Jurkat, Clone E6-1 (cell line): ENCODE measurements around the gene ATP6V0E1.
"Not testable (repeated sequence)": the region's sequence is repeated elsewhere in the genome, so short reads cannot be mapped to it uniquely, and the experiment has no call there.

Source experiments
- DNase-seq: peaks from one replicate; pipeline ENCODE4 v3.0.0-alpha.2; 2011; ENCODE audit warnings: low read depth, low spot score
- H3K4me3 ChIP-seq: 2 replicates; pipeline ENCODE4 v1.5.1; 2011; ENCODE audit warnings: mild to moderate bottlenecking, low read length, control low read depth, moderate library complexity

ATP6V0E1 gene

GRCh38 chr5:172990776-172991175 is 7.2 kb downstream of the ATP6V0E1 start:
- no peak for DNase-seq
- no peak overlapping the region for H3K4me3 ChIP-seq

GRCh38 chr5:172994405-172994804 is 10.8 kb downstream of the ATP6V0E1 start:
- H3K4me3 ChIP-seq = no peak overlapping the region
- no peak for DNase-seq

GRCh38 chr5:172999372-172999973 is 15.9 kb downstream of the ATP6V0E1 start:
- no peak for DNase-seq
- no peak overlapping the region for H3K4me3 ChIP-seq

- no peak overlapping the region for H3K4me3 ChIP-seq
- DNase-seq = no peak
Measured at GRCh38 chr5:172999974-173000373, 16.4 kb downstream of the ATP6V0E1 start.

GRCh38 chr5:173001229-173001841 is 17.8 kb downstream of the ATP6V0E1 start:
- no peak overlapping the region for H3K4me3 ChIP-seq
- DNase-seq = no peak

GRCh38 chr5:173003360-173003759 is 19.8 kb downstream of the ATP6V0E1 start:
- DNase-seq = no peak
- H3K4me3 ChIP-seq = no peak overlapping the region

- DNase-seq = no peak
- no peak overlapping the region for H3K4me3 ChIP-seq
Measured at GRCh38 chr5:173004013-173004412, 20.4 kb downstream of the ATP6V0E1 start.

GRCh38 chr5:173004447-173004846 is 20.9 kb downstream of the ATP6V0E1 start:
- no peak for DNase-seq
- H3K4me3 ChIP-seq = no peak overlapping the region

GRCh38 chr5:173010021-173010420 is 26.4 kb downstream of the ATP6V0E1 start:
- DNase-seq = no peak
- H3K4me3 ChIP-seq = no peak overlapping the region

- DNase-seq = no peak
- no peak overlapping the region for H3K4me3 ChIP-seq
Measured at GRCh38 chr5:173010547-173011464, 27.2 kb downstream of the ATP6V0E1 start.

- no peak overlapping the region for H3K4me3 ChIP-seq
- DNase-seq = no peak
Measured at GRCh38 chr5:173011566-173011965, 28.0 kb downstream of the ATP6V0E1 start.

GRCh38 chr5:173012882-173013281 is 29.3 kb downstream of the ATP6V0E1 start:
- no peak for DNase-seq
- no peak overlapping the region for H3K4me3 ChIP-seq

- no peak for DNase-seq
- H3K4me3 ChIP-seq = no peak overlapping the region
Measured at GRCh38 chr5:173014671-173015070, 31.1 kb downstream of the ATP6V0E1 start.

GRCh38 chr5:173015192-173015591 is 31.6 kb downstream of the ATP6V0E1 start:
- no peak overlapping the region for H3K4me3 ChIP-seq
- DNase-seq = no peak

GRCh38 chr5:173015598-173016455 is 32.3 kb downstream of the ATP6V0E1 start:
- no peak overlapping the region for H3K4me3 ChIP-seq
- no peak for DNase-seq

GRCh38 chr5:173016598-173017046 is 33.1 kb downstream of the ATP6V0E1 start:
- H3K4me3 ChIP-seq = no peak overlapping the region
- no peak for DNase-seq

GRCh38 chr5:173017087-173017486 is 33.5 kb downstream of the ATP6V0E1 start:
- not testable (repeated sequence) for H3K4me3 ChIP-seq

GRCh38 chr5:173018358-173018757 is 34.8 kb downstream of the ATP6V0E1 start:
- H3K4me3 ChIP-seq = no peak overlapping the region
- no peak for DNase-seq

More at GRCh38 chr5:173017087-173017486, 33.5 kb downstream of the ATP6V0E1 start:
- not testable (repeated sequence) for DNase-seq

- H3K4me3 ChIP-seq = no peak overlapping the region
- no peak for DNase-seq
Measured at GRCh38 chr5:173020154-173020581, 36.6 kb downstream of the ATP6V0E1 start.
